SK-N-SH (cell line): ENCODE data around the gene STEAP3. TPM values are rescaled to one million over a fixed set of nuclear protein-coding genes. Genes with fewer than 3 reads are reported as not detected.

Source experiments
- CTCF ChIA-PET: fragments of 300-600, 350-600 bp; formaldehyde crosslinking; extraction: SDS; loops from one replicate; lab custom pipeline; 2021; lab: Yijun Ruan, JAX
- POLR2A ChIA-PET: fragments of 350-600 bp; sonication (Branson Sonifier 250); formaldehyde crosslinking; extraction: SDS; loops from one replicate; lab custom pipeline; 2020; ENCODE audit warnings: antibody characterized with exemption, inconsistent platforms; lab: Yijun Ruan, JAX
- DNase-seq: peaks from one replicate; pipeline ENCODE4 v3.0.0; 2012
- H2AFZ ChIP-seq: fragments of 200-600 bp; sonication (generic); 2 replicates; pipeline ENCODE4 v1.8.1; 2016; ENCODE audit warnings: antibody characterized with exemption, mild to moderate bottlenecking, low read depth
- H3F3A ChIP-seq: fragments of 200-600 bp; sonication (generic); replicated peaks from 2 replicates; pipeline ENCODE3; 2016; ENCODE audit warnings: antibody characterized with exemption, mild to moderate bottlenecking; ENCODE audit not compliant: insufficient read depth
- H3K27ac ChIP-seq, 2 experiments: fragments of 200-500 bp in 1 of 2; fragments of 200-600 bp in 1 of 2; sonication (Bioruptor generic) in 1 of 2; sonication (generic), shearing (Covaris generic) in 1 of 2; 2 replicates each; pipeline versions ENCODE4 v1.5.1 to v1.6.1; 2014 to 2016; ENCODE audit warnings: low read depth in 2 of 2, inconsistent platforms in 1 of 2, low read length in 1 of 2, mild to moderate bottlenecking in 1 of 2, mixed read lengths in 1 of 2
- H3K27me3 ChIP-seq: fragments of 200-600 bp; sonication (generic), shearing (Covaris generic); 2 replicates; pipeline ENCODE4 v1.6.1; 2016; ENCODE audit warnings: mixed run types; ENCODE audit not compliant: insufficient read depth
- H3K36me3 ChIP-seq, 2 experiments: fragments of 200-500 bp in 1 of 2; fragments of 200-600 bp in 1 of 2; sonication (Bioruptor generic) in 1 of 2; sonication (generic) in 1 of 2; replicated peaks in 1 of 2; 2 replicates each; pipeline versions ENCODE3 to v1.5.1; 2014 to 2016; ENCODE audit warnings: low read length in 1 of 2, mild to moderate bottlenecking in 1 of 2; ENCODE audit not compliant: insufficient read depth in 2 of 2, control insufficient read depth in 1 of 2
- H3K4me1 ChIP-seq, 2 experiments: fragments of 200-500 bp in 1 of 2; fragments of 200-600 bp in 1 of 2; sonication (Bioruptor generic) in 1 of 2; sonication (generic), shearing (Covaris generic) in 1 of 2; 2 replicates each; pipeline versions ENCODE4 v1.5.1 to v1.6.1; 2014 to 2016; ENCODE audit warnings: low read depth in 1 of 2, low read length in 1 of 2, mixed run types in 1 of 2; ENCODE audit not compliant: insufficient read depth in 2 of 2, control insufficient read depth in 1 of 2
- H3K4me2 ChIP-seq: fragments of 200-600 bp; sonication (generic), shearing (Covaris generic); 2 replicates; pipeline ENCODE4 v1.6.1; 2017; ENCODE audit warnings: mixed run types
- H3K4me3 ChIP-seq, 2 experiments: fragments of 200-500 bp in 1 of 2; fragments of 200-600 bp in 1 of 2; sonication (Bioruptor generic) in 1 of 2; sonication (generic), shearing (Covaris generic) in 1 of 2; 2 replicates each; pipeline versions ENCODE4 v1.5.1 to v1.8.1; 2014 to 2016; ENCODE audit warnings: low read depth in 2 of 2, inconsistent platforms in 1 of 2, low read length in 1 of 2, mild to moderate bottlenecking in 1 of 2, mixed read lengths in 1 of 2, moderate library complexity in 1 of 2
- H3K79me2 ChIP-seq: fragments of 200-600 bp; sonication (generic); 2 replicates; pipeline ENCODE4 v1.8.1; 2017; ENCODE audit warnings: mild to moderate bottlenecking; ENCODE audit not compliant: insufficient read depth
- H3K9ac ChIP-seq: fragments of 200-600 bp; sonication (generic); 2 replicates; pipeline ENCODE4 v1.6.1; 2017; ENCODE audit warnings: mixed run types
- H3K9me2 ChIP-seq: fragments of 200-600 bp; sonication (generic); 2 replicates; pipeline ENCODE4 v1.6.1; 2017; ENCODE audit warnings: mixed run types
- H3K9me3 ChIP-seq: fragments of 200-600 bp; sonication (generic); 2 replicates; pipeline ENCODE4 v1.6.1; 2017; ENCODE audit warnings: mixed run types, mild to moderate bottlenecking, moderate library complexity
- H4K20me1 ChIP-seq: fragments of 200-600 bp; sonication (generic); 2 replicates; pipeline ENCODE4 v1.6.1; 2017; ENCODE audit warnings: mild to moderate bottlenecking, mixed run types; ENCODE audit not compliant: insufficient read depth
- EP300 ChIP-seq, 2 experiments: IDR thresholded peaks; 2 replicates each; pipeline versions ENCODE4 v1.4.0 to v1.6.1; 2012; ENCODE audit warnings: borderline replicate concordance in 1 of 2, low read depth in 1 of 2, low read length in 1 of 2
- MAX ChIP-seq: IDR thresholded peaks from 2 replicates; pipeline ENCODE4 v1.4.0; 2012; ENCODE audit warnings: low read depth
- MXI1 ChIP-seq: IDR thresholded peaks from 2 replicates; pipeline ENCODE4 v1.6.1; 2012; ENCODE audit warnings: mild to moderate bottlenecking, low read depth, low read length, improper control_type of control experiment
- NFIC ChIP-seq: IDR thresholded peaks from 2 replicates; pipeline ENCODE4 v1.4.0; 2012; ENCODE audit warnings: borderline replicate concordance
- NRF1 ChIP-seq: IDR thresholded peaks from 2 replicates; pipeline ENCODE4 v1.6.1; 2012; ENCODE audit warnings: low read depth, mild to moderate bottlenecking, low read length
- PBX3 ChIP-seq: IDR thresholded peaks from 2 replicates; pipeline ENCODE4; 2012
- SIN3A ChIP-seq: IDR thresholded peaks from 2 replicates; pipeline ENCODE4 v1.6.1; 2012; ENCODE audit warnings: low read depth, mild to moderate bottlenecking, low read length, moderate library complexity, borderline replicate concordance
- USF1 ChIP-seq: IDR thresholded peaks from 2 replicates; pipeline ENCODE4 v1.4.0; 2012; ENCODE audit warnings: low read depth, borderline replicate concordance
- USF2 ChIP-seq: fragments of 150-350 bp; IDR thresholded peaks from 2 replicates; pipeline ENCODE4 v1.6.1; 2017; ENCODE audit warnings: antibody characterized with exemption, low read length, low read depth, borderline replicate concordance
- WGBS: methylation state at CpG from one replicate; pipeline ENCODE4 v1.1.6; 2017; ENCODE audit warnings: low lambda C conversion rate; 5-methylcytosine and 5-hydroxymethylcytosine counted together
- polyA plus RNA-seq, 3 experiments: library from polyadenylated mRNA; depleted of rRNA; stranded (reverse); fragments of >200 nt; gene quantifications; 2 replicates each; pipeline ENCODE4 v1.2.3, GENCODE V29; 2012

The STEAP3 gene
- polyA plus RNA-seq, 1 of the 3 experiments (the other 2 are of a cell fraction) = 30.6 TPM

- H3K9ac ChIP-seq = no peak overlapping the region
- WGBS = no CpG with 5 or more reads among the region's 4 CpGs
- TF ChIP-seq NFIC (peak; percentile 19; the same call in 1 of the 2 replicates), MXI1 (no peak)
- H4K20me1 ChIP-seq = no peaks in the 10 kb centered on the region
- H3K4me1 ChIP-seq = no peaks in the 10 kb centered on the region
- no peak overlapping the region for H3K4me2 ChIP-seq
- no peaks in the 10 kb centered on the region for H3K79me2 ChIP-seq
- no peaks in the 10 kb centered on the region for H3K36me3 ChIP-seq
- no peak overlapping the region for H3K4me3 ChIP-seq
- ChIA-PET POLR2A (no interaction called here), CTCF (interaction anchor here (0.7 kb wide), 1 partner anchor 272 kb away, joined by 3 read pairs; no protein-coding TSS in a partner anchor)
- H3F3A ChIP-seq = no peaks in the 10 kb centered on the region
- no peak overlapping the region for H3K27ac ChIP-seq
- H3K9me3 ChIP-seq = no peaks in the 10 kb centered on the region
- H3K9me2 ChIP-seq = no peaks in the 10 kb centered on the region
- DNase-seq = no peak
- H3K27me3 ChIP-seq = no peaks in the 10 kb centered on the region
- H2AFZ ChIP-seq = no peak overlapping the region
Observed at GRCh38 chr2:119282996-119283511, 59.4 kb downstream of the STEAP3 start.

- no peak overlapping the region for H2AFZ ChIP-seq
- H3K79me2 ChIP-seq = no peaks in the 10 kb centered on the region
- H3K9me3 ChIP-seq = no peaks in the 10 kb centered on the region
- no peaks in the 10 kb centered on the region for H3F3A ChIP-seq
- H3K4me2 ChIP-seq = no peak overlapping the region
- H3K9me2 ChIP-seq = no peaks in the 10 kb centered on the region
- H3K36me3 ChIP-seq = no peaks in the 10 kb centered on the region
- CTCF ChIA-PET = no interaction called here
- DNase-seq = no peak
- POLR2A ChIA-PET = no interaction called here
- no peak overlapping the region for H3K27ac ChIP-seq
- no peak overlapping the region for H3K4me3 ChIP-seq
- H3K27me3 ChIP-seq = no peaks in the 10 kb centered on the region
- peak; percentile 54; the same call in 1 of the 2 replicates for TF ChIP-seq MAX
- TF ChIP-seq EP300 (IDR thresholded peaks at IDR 0.05; ENCODE audit: borderline replicate concordance in 1 of 2, low read depth in 1 of 2, low read length in 1 of 2) = no peak
- H4K20me1 ChIP-seq = no peaks in the 10 kb centered on the region
- WGBS = 70% methylated on average over 10 of the region's 10 CpGs
- H3K9ac ChIP-seq = no peak overlapping the region
- H3K4me1 ChIP-seq = no peaks in the 10 kb centered on the region
Observed at GRCh38 chr2:119283873-119284331, 60.3 kb downstream of the STEAP3 start.

- H4K20me1 ChIP-seq = no peaks in the 10 kb centered on the region
- no peak overlapping the region for H3K27ac ChIP-seq
- no peak overlapping the region for H2AFZ ChIP-seq
- WGBS = 71% methylated on average over 8 of the region's 8 CpGs
- no peak overlapping the region for H3K9ac ChIP-seq
- no peak overlapping the region for H3K4me3 ChIP-seq
- TF ChIP-seq PBX3 = no peak
- no peak for TF ChIP-seq EP300 (IDR thresholded peaks at IDR 0.05; ENCODE audit: borderline replicate concordance in 1 of 2, low read depth in 1 of 2, low read length in 1 of 2)
- TF ChIP-seq USF1 = no peak
- TF ChIP-seq SIN3A = no peak
- no peak for TF ChIP-seq NRF1
- TF ChIP-seq USF2 = no peak
- H3K4me2 ChIP-seq = no peak overlapping the region
- no peaks in the 10 kb centered on the region for H3K79me2 ChIP-seq
- H3K27me3 ChIP-seq = no peaks in the 10 kb centered on the region
- CTCF ChIA-PET = no interaction called here
- H3K9me2 ChIP-seq = no peaks in the 10 kb centered on the region
- H3K4me1 ChIP-seq = no peaks in the 10 kb centered on the region
- no peaks in the 10 kb centered on the region for H3F3A ChIP-seq
- no peak for DNase-seq
- no peaks in the 10 kb centered on the region for H3K9me3 ChIP-seq
- POLR2A ChIA-PET = no interaction called here
- no peaks in the 10 kb centered on the region for H3K36me3 ChIP-seq
Observed at GRCh38 chr2:119286661-119287060, 63.0 kb downstream of the STEAP3 start.
